ENCODE data around the gene TLE1.

The TLE1 gene

GRCh38 chr9:81653240-81653639 is 36.1 kb downstream of the TLE1 start:
- Histone ChIP-seq H3K9me3 (ENCODE audit: low read length) (no peaks in the 10 kb centered on the region), H3K27ac (ENCODE audit: low read depth, low read length, poor library complexity, severe bottlenecking) (no peak overlapping the region), H3K9me2 (ENCODE audit: low read depth, low read length) (no peaks in the 10 kb centered on the region)

GRCh38 chr9:81652058-81652687 is 37.2 kb downstream of the TLE1 start:
- Histone ChIP-seq H3K9ac (ENCODE audit: low read length) (no peak overlapping the region), H3K4me1 (ENCODE audit: insufficient read depth, low read length, severe bottlenecking) (peaks cover 23% of the 10 kb centered on the region), H3F3A (ENCODE audit: insufficient read depth, low read length) (no peaks in the 10 kb centered on the region), H2AFZ (ENCODE audit: low read length) (no peak overlapping the region), H3K27me3 (ENCODE audit: insufficient read depth, low read length) (no peaks in the 10 kb centered on the region), H4K20me1 (ENCODE audit: insufficient read depth, low read length) (no peaks in the 10 kb centered on the region), H3K9me3 (ENCODE audit: low read length) (no peaks in the 10 kb centered on the region), H3K9me2 (ENCODE audit: low read depth, low read length) (no peaks in the 10 kb centered on the region), H3K4me3 (ENCODE audit: low read depth, low read length, poor library complexity, severe bottlenecking) (no peak overlapping the region), H3K4me2 (ENCODE audit: low read length) (no peak overlapping the region), H3K36me3 (ENCODE audit: insufficient read depth, low read length) (no peaks in the 10 kb centered on the region), H3K79me2 (ENCODE audit: insufficient read depth, low read length) (no peaks in the 10 kb centered on the region), H3K27ac (ENCODE audit: low read depth, low read length, poor library complexity, severe bottlenecking) (no peak overlapping the region)
- no peak for TF ChIP-seq EZH2 (IDR thresholded peaks at IDR 0.05; ENCODE audit: borderline replicate concordance, low read length)
- no peak for TF ChIP-seq CTCF (IDR thresholded peaks at IDR 0.05; ENCODE audit: low read length)

More at GRCh38 chr9:81653240-81653639, 36.1 kb downstream of the TLE1 start:
- no peak overlapping the region for H3K4me2 ChIP-seq (ENCODE audit: low read length)
- TF ChIP-seq CTCF (IDR thresholded peaks at IDR 0.05; ENCODE audit: low read length) (no peak), EZH2 (IDR thresholded peaks at IDR 0.05; ENCODE audit: borderline replicate concordance, low read length) (no peak)
- no peak overlapping the region for H2AFZ ChIP-seq (ENCODE audit: low read length)
- no peaks in the 10 kb centered on the region for H4K20me1 ChIP-seq (ENCODE audit: insufficient read depth, low read length)
- no peaks in the 10 kb centered on the region for H3K27me3 ChIP-seq (ENCODE audit: insufficient read depth, low read length)
- H3K4me1 ChIP-seq (ENCODE audit: insufficient read depth, low read length, severe bottlenecking): peaks cover 23% of the 10 kb centered on the region
- no peak overlapping the region for H3K9ac ChIP-seq (ENCODE audit: low read length)
- no peaks in the 10 kb centered on the region for H3F3A ChIP-seq (ENCODE audit: insufficient read depth, low read length)
- H3K36me3 ChIP-seq (ENCODE audit: insufficient read depth, low read length): no peaks in the 10 kb centered on the region
- no peaks in the 10 kb centered on the region for H3K79me2 ChIP-seq (ENCODE audit: insufficient read depth, low read length)
- H3K4me3 ChIP-seq (ENCODE audit: low read depth, low read length, poor library complexity, severe bottlenecking): no peak overlapping the region

GRCh38 chr9:81650586-81651515 is 38.5 kb downstream of the TLE1 start:
- H3F3A ChIP-seq (ENCODE audit: insufficient read depth, low read length): no peaks in the 10 kb centered on the region
- TF ChIP-seq CTCF (IDR thresholded peaks at IDR 0.05; ENCODE audit: low read length): no peak
- no peak for TF ChIP-seq EZH2 (IDR thresholded peaks at IDR 0.05; ENCODE audit: borderline replicate concordance, low read length)
- no peaks in the 10 kb centered on the region for H4K20me1 ChIP-seq (ENCODE audit: insufficient read depth, low read length)
- no peaks in the 10 kb centered on the region for H3K36me3 ChIP-seq (ENCODE audit: insufficient read depth, low read length)
- no peak overlapping the region for H3K9ac ChIP-seq (ENCODE audit: low read length)
- no peak overlapping the region for H3K27ac ChIP-seq (ENCODE audit: low read depth, low read length, poor library complexity, severe bottlenecking)
- H3K4me2 ChIP-seq (ENCODE audit: low read length): no peak overlapping the region
- H2AFZ ChIP-seq (ENCODE audit: low read length): no peak overlapping the region
- H3K79me2 ChIP-seq (ENCODE audit: insufficient read depth, low read length): no peaks in the 10 kb centered on the region
- no peaks in the 10 kb centered on the region for H3K9me2 ChIP-seq (ENCODE audit: low read depth, low read length)
- no peaks in the 10 kb centered on the region for H3K9me3 ChIP-seq (ENCODE audit: low read length)
- no peaks in the 10 kb centered on the region for H3K27me3 ChIP-seq (ENCODE audit: insufficient read depth, low read length)
- H3K4me1 ChIP-seq (ENCODE audit: insufficient read depth, low read length, severe bottlenecking): peaks cover 20% of the 10 kb centered on the region
- H3K4me3 ChIP-seq (ENCODE audit: low read depth, low read length, poor library complexity, severe bottlenecking): no peak overlapping the region
